IMR-90 (cell line): ENCODE measurements around the gene GFY. TPM values are rescaled to one million over a fixed set of nuclear protein-coding genes. Genes with fewer than 3 reads are reported as not detected.

ENCODE experiments used
- ATAC-seq: fragments of 200-7000 bp; cut with Tn5 transposase; 2 replicates; pipeline ENCODE4 v1.9.1; 2020; ENCODE audit warnings: low read depth, mild to moderate bottlenecking, moderate library complexity
- BruUV-seq: library from RNA; stranded (reverse); fragments of 400-500 nt; replicated peaks from 2 replicates; lab custom pipeline; 2021; lab: Mats Ljungman, UMichigan
- CTCF ChIA-PET: fragments of 300-600 bp; formaldehyde crosslinking; extraction: SDS; loops from one replicate; lab custom pipeline; 2021; ENCODE audit warnings: antibody characterized with exemption; lab: Yijun Ruan, JAX
- POLR2A ChIA-PET: fragments of 300-600 bp; sonication (Branson Sonifier 250); formaldehyde crosslinking; loops from one replicate; lab custom pipeline; 2022; ENCODE audit warnings: antibody characterized with exemption; ENCODE audit not compliant: unreplicated experiment; lab: Charles Lee
- DNase-seq: peaks from one replicate; pipeline ENCODE4 v3.0.0; 2013
- H2AFZ ChIP-seq: replicated peaks from 2 replicates; pipeline ENCODE3; 2013; ENCODE audit warnings: low read length, mild to moderate bottlenecking; ENCODE audit not compliant: poor library complexity
- H2AK5ac ChIP-seq: 2 replicates; pipeline ENCODE4 v1.6.1; 2013; ENCODE audit warnings: low read depth, low read length, inconsistent platforms
- H2AK9ac ChIP-seq: replicated peaks from 2 replicates; pipeline ENCODE3; 2013; ENCODE audit warnings: mild to moderate bottlenecking, low read depth, low read length, moderate library complexity; ENCODE audit not compliant: poor library complexity
- H2BK120ac ChIP-seq: 2 replicates; pipeline ENCODE4 v1.6.1; 2013; ENCODE audit warnings: low read depth, low read length, inconsistent platforms
- H2BK15ac ChIP-seq: 3 replicates; pipeline ENCODE4 v1.6.1; 2013; ENCODE audit warnings: low read depth, low read length, inconsistent platforms
- H2BK20ac ChIP-seq: 2 replicates; pipeline ENCODE4 v1.6.1; 2013; ENCODE audit warnings: low read depth, mild to moderate bottlenecking, inconsistent platforms, low read length, moderate library complexity
- H2BK5ac ChIP-seq: 2 replicates; pipeline ENCODE4 v1.6.1; 2013; ENCODE audit warnings: mild to moderate bottlenecking, low read depth, low read length, inconsistent platforms; ENCODE audit not compliant: poor library complexity, severe bottlenecking
- H3K14ac ChIP-seq: replicated peaks from 2 replicates; pipeline ENCODE4 v1.6.1; 2013; ENCODE audit warnings: low read depth, low read length, inconsistent platforms
- H3K18ac ChIP-seq: 2 replicates; pipeline ENCODE4 v1.6.1; 2013; ENCODE audit warnings: low read depth, low read length, control low read depth
- H3K23ac ChIP-seq: 2 replicates; pipeline ENCODE4 v1.6.1; 2013; ENCODE audit warnings: low read depth, low read length, inconsistent platforms
- H3K27ac ChIP-seq: 2 replicates; pipeline ENCODE4 v1.5.1; 2013; ENCODE audit warnings: mild to moderate bottlenecking, control low read depth, low read length; ENCODE audit not compliant: insufficient read depth
- H3K27me3 ChIP-seq: 2 replicates; pipeline ENCODE4 v1.6.1; 2013; ENCODE audit warnings: low read length; ENCODE audit not compliant: control insufficient read depth, insufficient read depth
- H3K36me3 ChIP-seq: 2 replicates; pipeline ENCODE4 v1.6.1; 2013; ENCODE audit warnings: low read length, mixed read lengths; ENCODE audit not compliant: control insufficient read depth, insufficient read depth
- H3K4ac ChIP-seq: 2 replicates; pipeline ENCODE4 v1.6.1; 2013; ENCODE audit warnings: low read depth, low read length, inconsistent platforms
- H3K4me1 ChIP-seq: 2 replicates; pipeline ENCODE4 v1.6.1; 2013; ENCODE audit warnings: low read length, mixed read lengths; ENCODE audit not compliant: control insufficient read depth, insufficient read depth
- H3K4me2 ChIP-seq: 2 replicates; pipeline ENCODE4 v1.6.1; 2013; ENCODE audit warnings: low read depth, mild to moderate bottlenecking, control low read depth, low read length, moderate library complexity
- H3K4me3 ChIP-seq: 2 replicates; pipeline ENCODE4 v1.5.1; 2013; ENCODE audit warnings: low read depth, mild to moderate bottlenecking, control low read depth, low read length, moderate library complexity; ENCODE audit not compliant: insufficient read depth
- H3K56ac ChIP-seq: 2 replicates; pipeline ENCODE4 v1.6.1; 2013; ENCODE audit warnings: low read length, inconsistent platforms; ENCODE audit not compliant: insufficient read depth; ENCODE audit errors: extremely low read depth
- H3K79me1 ChIP-seq, 2 experiments: 2 replicates each; pipeline ENCODE4 v1.6.1; 2013; ENCODE audit warnings: low read length in 2 of 2, inconsistent platforms in 1 of 2, low read depth in 1 of 2
- H3K9ac ChIP-seq: 2 replicates; pipeline ENCODE4 v1.6.1; 2013; ENCODE audit warnings: low read depth, low read length, control low read depth
- H3K9me1 ChIP-seq: 2 replicates; pipeline ENCODE4 v1.6.1; 2013; ENCODE audit warnings: low read length, inconsistent platforms; ENCODE audit not compliant: insufficient read depth
- H3K9me3 ChIP-seq: 2 replicates; pipeline ENCODE4 v1.6.1; 2013; ENCODE audit warnings: low read length; ENCODE audit not compliant: control insufficient read depth, insufficient read depth
- H4K20me1 ChIP-seq: 2 replicates; pipeline ENCODE4 v1.6.1; 2013; ENCODE audit warnings: low read length, inconsistent platforms; ENCODE audit not compliant: insufficient read depth
- H4K5ac ChIP-seq: 2 replicates; pipeline ENCODE4 v1.6.1; 2013; ENCODE audit warnings: mild to moderate bottlenecking, low read depth, low read length, control low read depth
- H4K8ac ChIP-seq, 2 experiments: 2 replicates each; pipeline ENCODE4 v1.6.1; 2013; ENCODE audit warnings: low read depth in 2 of 2, low read length in 2 of 2, control low read depth in 1 of 2, inconsistent platforms in 1 of 2
- H4K91ac ChIP-seq: 2 replicates; pipeline ENCODE4 v1.6.1; 2013; ENCODE audit warnings: low read depth, low read length, inconsistent platforms; ENCODE audit not compliant: insufficient read depth
- BHLHE40 ChIP-seq: fragments of 150-350 bp; IDR thresholded peaks from 2 replicates; pipeline ENCODE4 v1.6.1; 2016; ENCODE audit warnings: mild to moderate bottlenecking, low read depth, low read length
- CEBPB ChIP-seq: IDR thresholded peaks from 2 replicates; pipeline ENCODE4 v1.6.1; 2012; ENCODE audit warnings: low read depth, low read length, improper control_type of control experiment
- CHD1 ChIP-seq: IDR thresholded peaks from 2 replicates; pipeline ENCODE4 v1.6.1; 2012; ENCODE audit warnings: low read depth, low read length, improper control_type of control experiment
- FOS ChIP-seq: fragments of 150-350 bp; IDR thresholded peaks from 2 replicates; pipeline ENCODE4 v1.6.1; 2016; ENCODE audit warnings: low read depth, low read length
- MAFK ChIP-seq: IDR thresholded peaks from 2 replicates; pipeline ENCODE4 v1.6.1; 2012; ENCODE audit warnings: low read depth, low read length, improper control_type of control experiment
- MAZ ChIP-seq: IDR thresholded peaks from 2 replicates; pipeline ENCODE4 v1.6.1; 2012; ENCODE audit warnings: low read depth, mild to moderate bottlenecking, low read length, improper control_type of control experiment, moderate library complexity, borderline replicate concordance
- MXI1 ChIP-seq: IDR thresholded peaks from 2 replicates; pipeline ENCODE4 v1.6.1; 2012; ENCODE audit warnings: low read depth, mild to moderate bottlenecking, low read length, moderate library complexity, borderline replicate concordance
- NFE2L2 ChIP-seq: fragments of 150-350 bp; IDR thresholded peaks from 2 replicates; pipeline ENCODE4 v1.6.1; 2016; ENCODE audit warnings: low read depth, mild to moderate bottlenecking, low read length
- POLR2A ChIP-seq: IDR thresholded peaks from 2 replicates; pipeline ENCODE4 v1.6.1; 2012; ENCODE audit warnings: mild to moderate bottlenecking, low read depth, low read length
- RAD21 ChIP-seq: IDR thresholded peaks from 2 replicates; pipeline ENCODE4 v1.6.1; 2012; ENCODE audit warnings: low read length, improper control_type of control experiment
- RCOR1 ChIP-seq: IDR thresholded peaks from 2 replicates; pipeline ENCODE4 v1.6.1; 2012; ENCODE audit warnings: mild to moderate bottlenecking, low read length, improper control_type of control experiment; ENCODE audit not compliant: insufficient replicate concordance
- RFX5 ChIP-seq: IDR thresholded peaks from 2 replicates; pipeline ENCODE4 v1.8.0; 2012; ENCODE audit warnings: low read depth, mild to moderate bottlenecking, low read length, moderate library complexity
- SMC3 ChIP-seq: fragments of 150-350 bp; IDR thresholded peaks from 2 replicates; pipeline ENCODE4 v1.6.1; 2016; ENCODE audit warnings: low read depth, mild to moderate bottlenecking, antibody characterized with exemption, low read length, moderate library complexity
- WGBS, 2 experiments: methylation state at CpG; one replicate each; pipeline versions ENCODE4 v1.1.5 to v1.1.7; 2013; ENCODE audit warnings: missing lambda C conversion rate in 2 of 2; ENCODE audit not compliant: insufficient read length in 1 of 2; ENCODE audit errors: extremely low coverage in 2 of 2; 5-methylcytosine and 5-hydroxymethylcytosine counted together
- dilution Hi-C: fragments of 300-500 bp; cut with HindIII; formaldehyde crosslinking; loops from one replicate; pipeline ENCODE4 v1.14.3; 2018; ENCODE audit warnings: low sequenced_read_pairs; ENCODE audit not compliant: unreplicated experiment
- in situ Hi-C: fragments of 300-500 bp; cut with MboI; formaldehyde crosslinking; loops from 3 replicates; pipeline ENCODE4 v1.14.3; 2019; ENCODE audit warnings: low sequenced_read_pairs, inconsistent platforms, mixed read lengths
- intact Hi-C: fragments of 100-400 bp; cut with micrococcal nuclease; formaldehyde crosslinking; loops from 2 replicates; pipeline ENCODE4 v1.10.0; 2022
- polyA plus RNA-seq, 3 experiments: library from polyadenylated mRNA; depleted of rRNA; stranded (reverse); fragments of >200 nt; gene quantifications; 2 replicates each; pipeline ENCODE4 v1.2.3, GENCODE V29; 2012; ENCODE audit warnings: low replicate concordance in 1 of 3
- total RNA-seq: library from RNA; depleted of rRNA; stranded (reverse); fragments of >200 nt; gene quantifications from 2 replicates; pipeline ENCODE4 v1.2.3, GENCODE V29; 2012
- TF ChIP-seq, protein P1 (sequence below): conservative IDR thresholded peaks from 2 replicates; pipeline ENCODE4 v1.5.1; 2012; ENCODE audit warnings: mild to moderate bottlenecking, low read depth, low read length, improper control_type of control experiment
- TF ChIP-seq, protein P2 (sequence below): fragments of 150-350 bp; IDR thresholded peaks from 2 replicates; pipeline ENCODE4 v1.6.1; 2016; ENCODE audit warnings: low read depth, mild to moderate bottlenecking, low read length, moderate library complexity, borderline replicate concordance
- TF ChIP-seq, protein P3 (sequence below): fragments of 150-350 bp; IDR thresholded peaks from 2 replicates; pipeline ENCODE4 v1.6.1; 2017; ENCODE audit warnings: mild to moderate bottlenecking, antibody characterized with exemption, low read length, low read depth

Gene GFY
- total and polyA plus RNA-seq, 2 of the 4 experiments (the other 2 are of a cell fraction) = not detected

DNA sequence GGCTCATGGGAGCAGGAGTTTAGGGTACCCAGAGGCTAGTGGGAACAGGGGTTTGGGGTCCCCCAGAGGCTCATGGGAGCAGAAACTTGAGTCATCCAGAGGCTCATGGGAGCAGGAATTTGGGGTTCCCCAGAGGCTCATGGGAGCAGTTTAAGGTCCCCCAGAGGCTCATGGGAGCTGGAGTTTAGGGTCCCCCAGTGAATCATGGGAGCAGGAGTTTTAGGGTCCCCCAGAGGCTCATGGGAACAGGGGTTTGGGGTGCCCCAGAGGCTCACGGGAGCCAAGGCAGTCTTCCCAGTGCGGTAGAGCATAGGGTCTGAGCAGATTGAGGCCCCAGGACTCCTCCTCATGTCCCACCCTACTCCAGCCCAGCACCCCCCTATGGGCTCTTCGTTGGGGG, 40.2 kb downstream of the GFY start:
- Histone ChIP-seq H4K8ac (no peak overlapping the region), H2BK20ac (no peak overlapping the region), H3K4me1 (peaks cover 2% of the 10 kb centered on the region; the same call in 1 of the 2 replicates), H2AFZ (no peak overlapping the region), H3K9me1 (peaks cover 2% of the 10 kb centered on the region; the same call in 1 of the 2 replicates), H3K18ac (no peak overlapping the region), H4K20me1 (no peaks in the 10 kb centered on the region), H3K4ac (no peak overlapping the region), H2BK5ac (no peak overlapping the region), H3K79me1 (no peaks in the 10 kb centered on the region), H2BK120ac (no peak overlapping the region), H3K9ac (no peak overlapping the region), H3K56ac (no peak overlapping the region), H3K4me3 (no peak overlapping the region), H4K91ac (no peak overlapping the region), H3K4me2 (no peak overlapping the region), H2BK15ac (no peak overlapping the region), H3K36me3 (peaks cover 10% of the 10 kb centered on the region), H2AK9ac (no peak overlapping the region), H2AK5ac (no peak overlapping the region), H3K9me3 (no peaks in the 10 kb centered on the region), H3K27me3 (no peaks in the 10 kb centered on the region), H3K27ac (no peak overlapping the region), H3K14ac (no peak overlapping the region), H4K5ac (no peak overlapping the region), H3K23ac (no peak overlapping the region)
- ATAC-seq (no peak), DNase-seq (no peak)
- TF ChIP-seq MAZ (no peak), POLR2A (no peak), BHLHE40 (no peak), NFE2L2 (no peak), RAD21 (no peak), RFX5 (no peak), SMC3 (no peak), CHD1 (no peak), CEBPB (no peak), RCOR1 (no peak), MAFK (no peak), FOS (no peak), MXI1 (no peak)
- TF ChIP-seq, protein P1, sequence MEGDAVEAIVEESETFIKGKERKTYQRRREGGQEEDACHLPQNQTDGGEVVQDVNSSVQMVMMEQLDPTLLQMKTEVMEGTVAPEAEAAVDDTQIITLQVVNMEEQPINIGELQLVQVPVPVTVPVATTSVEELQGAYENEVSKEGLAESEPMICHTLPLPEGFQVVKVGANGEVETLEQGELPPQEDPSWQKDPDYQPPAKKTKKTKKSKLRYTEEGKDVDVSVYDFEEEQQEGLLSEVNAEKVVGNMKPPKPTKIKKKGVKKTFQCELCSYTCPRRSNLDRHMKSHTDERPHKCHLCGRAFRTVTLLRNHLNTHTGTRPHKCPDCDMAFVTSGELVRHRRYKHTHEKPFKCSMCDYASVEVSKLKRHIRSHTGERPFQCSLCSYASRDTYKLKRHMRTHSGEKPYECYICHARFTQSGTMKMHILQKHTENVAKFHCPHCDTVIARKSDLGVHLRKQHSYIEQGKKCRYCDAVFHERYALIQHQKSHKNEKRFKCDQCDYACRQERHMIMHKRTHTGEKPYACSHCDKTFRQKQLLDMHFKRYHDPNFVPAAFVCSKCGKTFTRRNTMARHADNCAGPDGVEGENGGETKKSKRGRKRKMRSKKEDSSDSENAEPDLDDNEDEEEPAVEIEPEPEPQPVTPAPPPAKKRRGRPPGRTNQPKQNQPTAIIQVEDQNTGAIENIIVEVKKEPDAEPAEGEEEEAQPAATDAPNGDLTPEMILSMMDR = no peak
- TF ChIP-seq, protein P2, sequence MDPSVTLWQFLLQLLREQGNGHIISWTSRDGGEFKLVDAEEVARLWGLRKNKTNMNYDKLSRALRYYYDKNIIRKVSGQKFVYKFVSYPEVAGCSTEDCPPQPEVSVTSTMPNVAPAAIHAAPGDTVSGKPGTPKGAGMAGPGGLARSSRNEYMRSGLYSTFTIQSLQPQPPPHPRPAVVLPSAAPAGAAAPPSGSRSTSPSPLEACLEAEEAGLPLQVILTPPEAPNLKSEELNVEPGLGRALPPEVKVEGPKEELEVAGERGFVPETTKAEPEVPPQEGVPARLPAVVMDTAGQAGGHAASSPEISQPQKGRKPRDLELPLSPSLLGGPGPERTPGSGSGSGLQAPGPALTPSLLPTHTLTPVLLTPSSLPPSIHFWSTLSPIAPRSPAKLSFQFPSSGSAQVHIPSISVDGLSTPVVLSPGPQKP = no peak
- TF ChIP-seq, protein P3, sequence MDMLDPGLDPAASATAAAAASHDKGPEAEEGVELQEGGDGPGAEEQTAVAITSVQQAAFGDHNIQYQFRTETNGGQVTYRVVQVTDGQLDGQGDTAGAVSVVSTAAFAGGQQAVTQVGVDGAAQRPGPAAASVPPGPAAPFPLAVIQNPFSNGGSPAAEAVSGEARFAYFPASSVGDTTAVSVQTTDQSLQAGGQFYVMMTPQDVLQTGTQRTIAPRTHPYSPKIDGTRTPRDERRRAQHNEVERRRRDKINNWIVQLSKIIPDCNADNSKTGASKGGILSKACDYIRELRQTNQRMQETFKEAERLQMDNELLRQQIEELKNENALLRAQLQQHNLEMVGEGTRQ = no peak
- in situ Hi-C loops (no loop called here), intact Hi-C loops (no loop called here), dilution Hi-C loops (no loop called here)
- CTCF ChIA-PET = no interaction called here
- BruUV-seq = no TSS peak
- no CpG with 5 or more reads among the region's 3 CpGs for WGBS, 2 experiments
- POLR2A ChIA-PET = no interaction called here
